WTC11 (cell line): ENCODE results near the gene SMYD3. TPM values are rescaled to one million over a fixed set of nuclear protein-coding genes. Genes with fewer than 3 reads are reported as not detected.

Source experiments
- ATAC-seq: fragments of 200-7000 bp; cut with Tn5 transposase; 2 replicates; pipeline ENCODE4 v1.10.0; 2021; ENCODE audit warnings: mild to moderate bottlenecking, moderate library complexity
- CTCF ChIA-PET: fragments of 300-600 bp; sonication (Branson Sonifier 250); formaldehyde crosslinking; loops from one replicate; lab custom pipeline; 2021; ENCODE audit warnings: antibody characterized with exemption; lab: Charles Lee
- POLR2A ChIA-PET: fragments of 350-600 bp; sonication (Branson Sonifier 250); formaldehyde crosslinking; loops from one replicate; lab custom pipeline; 2021; ENCODE audit warnings: antibody characterized with exemption; lab: Charles Lee
- DNase-seq: peaks from one replicate; pipeline ENCODE4 v3.0.0; 2021; ENCODE audit warnings: low spot score
- H3K27ac Mint-ChIP-seq: 2 replicates; pipeline ENCODE4 v1.8.0; 2021; ENCODE audit warnings: mixed read lengths
- H3K27me3 Mint-ChIP-seq: 2 replicates; pipeline ENCODE4 v1.8.0; 2021; ENCODE audit warnings: low read depth, mild to moderate bottlenecking, moderate library complexity, mixed read lengths
- H3K36me3 Mint-ChIP-seq: 2 replicates; pipeline ENCODE4 v1.8.0; 2021; ENCODE audit warnings: mixed read lengths
- H3K4me1 Mint-ChIP-seq: 2 replicates; pipeline ENCODE4 v1.8.0; 2022; ENCODE audit warnings: mixed read lengths
- H3K4me3 Mint-ChIP-seq: 2 replicates; pipeline ENCODE4 v1.8.0; 2021; ENCODE audit warnings: mild to moderate bottlenecking, moderate library complexity, mixed read lengths
- H3K9me3 Mint-ChIP-seq: 2 replicates; pipeline ENCODE4 v1.8.0; 2021; ENCODE audit warnings: mixed read lengths
- CBFB ChIP-seq: sonication (generic); formaldehyde crosslinking; IDR thresholded peaks from 2 replicates; pipeline ENCODE4 v1.8.1; 2022; ENCODE audit warnings: mild to moderate bottlenecking, low read depth, missing genetic modification reagents
- ELF4 ChIP-seq: sonication (generic); formaldehyde crosslinking; IDR thresholded peaks from 2 replicates; pipeline ENCODE4 v1.8.1; 2022; ENCODE audit warnings: low read depth, mild to moderate bottlenecking, moderate library complexity, missing genetic modification reagents
- GRHL2 ChIP-seq: fragments of 250-450 bp; sonication (Bioruptor Pico); IDR thresholded peaks from 2 replicates; pipeline ENCODE4 v1.8.0; 2022; ENCODE audit warnings: mild to moderate bottlenecking, moderate library complexity; ENCODE audit not compliant: insufficient replicate concordance, severe bottlenecking
- JAZF1 ChIP-seq: fragments of 250-450 bp; sonication (Bioruptor Pico); IDR thresholded peaks from 2 replicates; pipeline ENCODE4 v1.9.0; 2021; ENCODE audit warnings: moderate library complexity, mild to moderate bottlenecking, inconsistent platforms
- KAT7 ChIP-seq: sonication (generic); formaldehyde crosslinking; IDR thresholded peaks from 2 replicates; pipeline ENCODE4 v1.8.1; 2023; ENCODE audit warnings: missing genetic modification reagents, mild to moderate bottlenecking, borderline replicate concordance
- NFATC4 ChIP-seq: fragments of 250-450 bp; sonication (Bioruptor Pico); IDR thresholded peaks from 2 replicates; pipeline ENCODE4 v1.9.0; 2021; ENCODE audit warnings: mild to moderate bottlenecking
- NR3C1 ChIP-seq: sonication (generic); formaldehyde crosslinking; conservative IDR thresholded peaks from 2 replicates; pipeline ENCODE4 v1.8.1; 2023; ENCODE audit warnings: low read depth, mild to moderate bottlenecking, missing genetic modification reagents
- RORB ChIP-seq: fragments of 250-450 bp; sonication (Bioruptor Pico); IDR thresholded peaks from 2 replicates; pipeline ENCODE4 v1.9.0; 2021; ENCODE audit warnings: mild to moderate bottlenecking
- TEAD4 ChIP-seq: sonication (generic); formaldehyde crosslinking; IDR thresholded peaks from 2 replicates; pipeline ENCODE4 v1.8.0; 2022; ENCODE audit warnings: mild to moderate bottlenecking, missing genetic modification reagents
- ZNF121 ChIP-seq: sonication (generic); formaldehyde crosslinking; IDR thresholded peaks from 2 replicates; pipeline ENCODE4 v1.8.0; 2023; ENCODE audit warnings: missing genetic modification reagents
- total RNA-seq: library from RNA; stranded (reverse); gene quantifications from 3 replicates; pipeline ENCODE4 v1.2.3, GENCODE V29; 2021
- TF ChIP-seq, protein P1 (sequence below): fragments of 250-450 bp; sonication (Bioruptor Pico); IDR thresholded peaks from 2 replicates; pipeline ENCODE4 v1.9.0; 2021; ENCODE audit warnings: mild to moderate bottlenecking, borderline replicate concordance
- TF ChIP-seq, protein P2 (sequence below): sonication (generic); formaldehyde crosslinking; IDR thresholded peaks from 2 replicates; pipeline ENCODE4 v1.8.0; 2022; ENCODE audit warnings: mild to moderate bottlenecking, missing genetic modification reagents
- TF ChIP-seq, protein P3 (sequence below): sonication (generic); formaldehyde crosslinking; IDR thresholded peaks from 2 replicates; pipeline ENCODE4 v1.8.0; 2022; ENCODE audit warnings: mild to moderate bottlenecking, missing genetic modification reagents
- TF ChIP-seq, protein P4 (sequence below): fragments of 250-450 bp; sonication (Bioruptor Pico); IDR thresholded peaks from 2 replicates; pipeline ENCODE4 v2.1.2; 2022; ENCODE audit warnings: mild to moderate bottlenecking, moderate library complexity

Gene SMYD3
- total RNA-seq, 1 experiment from 2014 or later: 21.4 TPM

DNA sequence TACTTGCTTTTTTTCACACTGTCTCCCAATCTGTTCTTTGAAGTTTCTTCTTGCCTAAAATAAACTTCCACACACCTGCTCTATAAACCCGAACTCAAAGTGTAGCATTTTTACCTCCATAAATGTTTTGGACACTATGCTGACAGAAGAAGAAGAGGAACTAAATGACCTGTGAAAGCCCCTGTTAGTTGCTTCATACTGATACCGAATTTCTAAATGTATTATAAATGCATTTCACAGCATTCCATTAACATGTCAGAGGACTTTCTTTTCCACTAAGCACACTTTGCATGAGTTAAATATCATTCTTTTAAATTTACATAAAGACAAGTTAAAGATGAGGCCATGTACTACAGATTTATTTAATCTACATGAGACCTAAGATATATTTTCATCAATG is 281.0 kb downstream of the SMYD3 start:
- Mint-ChIP-seq H3K27ac (no peak overlapping the region), H3K27me3 (no peaks in the 10 kb centered on the region), H3K4me3 (no peak overlapping the region), H3K4me1 (peaks cover 8% of the 10 kb centered on the region), H3K36me3 (no peaks in the 10 kb centered on the region), H3K9me3 (no peaks in the 10 kb centered on the region)
- TF ChIP-seq GRHL2 (CRISPR knock-in tag): no peak
- no peak for TF ChIP-seq NR3C1 (CRISPR knock-in tag)
- TF ChIP-seq, protein P1, sequence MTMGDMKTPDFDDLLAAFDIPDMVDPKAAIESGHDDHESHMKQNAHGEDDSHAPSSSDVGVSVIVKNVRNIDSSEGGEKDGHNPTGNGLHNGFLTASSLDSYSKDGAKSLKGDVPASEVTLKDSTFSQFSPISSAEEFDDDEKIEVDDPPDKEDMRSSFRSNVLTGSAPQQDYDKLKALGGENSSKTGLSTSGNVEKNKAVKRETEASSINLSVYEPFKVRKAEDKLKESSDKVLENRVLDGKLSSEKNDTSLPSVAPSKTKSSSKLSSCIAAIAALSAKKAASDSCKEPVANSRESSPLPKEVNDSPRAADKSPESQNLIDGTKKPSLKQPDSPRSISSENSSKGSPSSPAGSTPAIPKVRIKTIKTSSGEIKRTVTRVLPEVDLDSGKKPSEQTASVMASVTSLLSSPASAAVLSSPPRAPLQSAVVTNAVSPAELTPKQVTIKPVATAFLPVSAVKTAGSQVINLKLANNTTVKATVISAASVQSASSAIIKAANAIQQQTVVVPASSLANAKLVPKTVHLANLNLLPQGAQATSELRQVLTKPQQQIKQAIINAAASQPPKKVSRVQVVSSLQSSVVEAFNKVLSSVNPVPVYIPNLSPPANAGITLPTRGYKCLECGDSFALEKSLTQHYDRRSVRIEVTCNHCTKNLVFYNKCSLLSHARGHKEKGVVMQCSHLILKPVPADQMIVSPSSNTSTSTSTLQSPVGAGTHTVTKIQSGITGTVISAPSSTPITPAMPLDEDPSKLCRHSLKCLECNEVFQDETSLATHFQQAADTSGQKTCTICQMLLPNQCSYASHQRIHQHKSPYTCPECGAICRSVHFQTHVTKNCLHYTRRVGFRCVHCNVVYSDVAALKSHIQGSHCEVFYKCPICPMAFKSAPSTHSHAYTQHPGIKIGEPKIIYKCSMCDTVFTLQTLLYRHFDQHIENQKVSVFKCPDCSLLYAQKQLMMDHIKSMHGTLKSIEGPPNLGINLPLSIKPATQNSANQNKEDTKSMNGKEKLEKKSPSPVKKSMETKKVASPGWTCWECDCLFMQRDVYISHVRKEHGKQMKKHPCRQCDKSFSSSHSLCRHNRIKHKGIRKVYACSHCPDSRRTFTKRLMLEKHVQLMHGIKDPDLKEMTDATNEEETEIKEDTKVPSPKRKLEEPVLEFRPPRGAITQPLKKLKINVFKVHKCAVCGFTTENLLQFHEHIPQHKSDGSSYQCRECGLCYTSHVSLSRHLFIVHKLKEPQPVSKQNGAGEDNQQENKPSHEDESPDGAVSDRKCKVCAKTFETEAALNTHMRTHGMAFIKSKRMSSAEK (CRISPR knock-in tag): no peak
- TF ChIP-seq, protein P2, sequence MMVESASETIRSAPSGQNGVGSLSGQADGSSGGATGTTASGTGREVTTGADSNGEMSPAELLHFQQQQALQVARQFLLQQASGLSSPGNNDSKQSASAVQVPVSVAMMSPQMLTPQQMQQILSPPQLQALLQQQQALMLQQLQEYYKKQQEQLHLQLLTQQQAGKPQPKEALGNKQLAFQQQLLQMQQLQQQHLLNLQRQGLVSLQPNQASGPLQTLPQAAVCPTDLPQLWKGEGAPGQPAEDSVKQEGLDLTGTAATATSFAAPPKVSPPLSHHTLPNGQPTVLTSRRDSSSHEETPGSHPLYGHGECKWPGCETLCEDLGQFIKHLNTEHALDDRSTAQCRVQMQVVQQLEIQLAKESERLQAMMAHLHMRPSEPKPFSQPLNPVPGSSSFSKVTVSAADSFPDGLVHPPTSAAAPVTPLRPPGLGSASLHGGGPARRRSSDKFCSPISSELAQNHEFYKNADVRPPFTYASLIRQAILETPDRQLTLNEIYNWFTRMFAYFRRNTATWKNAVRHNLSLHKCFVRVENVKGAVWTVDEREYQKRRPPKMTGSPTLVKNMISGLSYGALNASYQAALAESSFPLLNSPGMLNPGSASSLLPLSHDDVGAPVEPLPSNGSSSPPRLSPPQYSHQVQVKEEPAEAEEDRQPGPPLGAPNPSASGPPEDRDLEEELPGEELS (CRISPR knock-in tag): no peak
- no peak for TF ChIP-seq NFATC4 (CRISPR knock-in tag)
- TF ChIP-seq ELF4 (CRISPR knock-in tag): no peak
- POLR2A ChIA-PET: no interaction called here
- DNase-seq: no peak
- ATAC-seq: no peak
- CTCF ChIA-PET: no interaction called here

DNA sequence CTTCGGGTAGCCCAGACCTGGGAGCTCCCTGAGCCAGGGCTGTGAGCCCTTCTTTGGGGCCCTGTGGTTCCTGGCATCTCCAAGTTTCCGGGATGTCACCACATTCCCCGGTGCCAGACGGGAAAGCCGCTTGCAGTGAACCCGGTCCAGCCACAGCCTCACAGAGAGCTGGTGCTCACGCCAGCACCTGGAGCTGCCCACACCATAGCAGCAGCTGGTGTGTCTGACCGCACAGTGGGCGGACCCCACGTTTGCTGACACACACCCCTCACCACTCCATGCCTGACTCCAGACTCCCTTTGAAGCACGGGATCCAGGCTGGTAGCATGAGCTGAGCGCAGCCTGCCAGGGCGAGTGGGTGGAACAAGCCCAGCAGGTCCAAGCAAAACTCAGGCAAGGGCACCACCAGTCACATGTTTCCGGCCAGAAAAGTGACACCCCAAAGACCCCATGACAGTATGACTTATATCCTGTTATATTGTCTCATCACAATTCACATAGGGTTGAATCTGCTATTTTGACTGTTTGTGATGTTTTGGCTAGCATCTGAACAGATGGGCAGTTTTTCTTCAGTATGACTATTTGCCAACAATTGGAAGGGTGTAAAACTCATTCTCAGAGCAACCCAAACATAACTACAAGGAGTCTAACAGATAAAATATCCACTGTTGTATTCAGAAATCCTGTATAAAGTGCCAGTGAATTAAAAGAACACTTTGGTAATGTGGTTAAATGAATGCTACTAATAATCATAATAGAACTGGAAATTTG is 285.4 kb downstream of the SMYD3 start:
- peaks cover 17% of the 10 kb centered on the region for H3K4me1 Mint-ChIP-seq
- no peaks in the 10 kb centered on the region for H3K36me3 Mint-ChIP-seq
- H3K27me3 Mint-ChIP-seq: no peaks in the 10 kb centered on the region
- ATAC-seq (no peak), DNase-seq (no peak)
- TF ChIP-seq KAT7 (no peak), TEAD4 (CRISPR knock-in tag) (no peak), CBFB (CRISPR knock-in tag) (no peak), RORB (CRISPR knock-in tag) (no peak), JAZF1 (CRISPR knock-in tag) (no peak), ZNF121 (no peak)
- TF ChIP-seq, protein P3, sequence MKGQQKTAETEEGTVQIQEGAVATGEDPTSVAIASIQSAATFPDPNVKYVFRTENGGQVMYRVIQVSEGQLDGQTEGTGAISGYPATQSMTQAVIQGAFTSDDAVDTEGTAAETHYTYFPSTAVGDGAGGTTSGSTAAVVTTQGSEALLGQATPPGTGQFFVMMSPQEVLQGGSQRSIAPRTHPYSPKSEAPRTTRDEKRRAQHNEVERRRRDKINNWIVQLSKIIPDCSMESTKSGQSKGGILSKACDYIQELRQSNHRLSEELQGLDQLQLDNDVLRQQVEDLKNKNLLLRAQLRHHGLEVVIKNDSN (CRISPR knock-in tag): no peak
- TF ChIP-seq, protein P4, sequence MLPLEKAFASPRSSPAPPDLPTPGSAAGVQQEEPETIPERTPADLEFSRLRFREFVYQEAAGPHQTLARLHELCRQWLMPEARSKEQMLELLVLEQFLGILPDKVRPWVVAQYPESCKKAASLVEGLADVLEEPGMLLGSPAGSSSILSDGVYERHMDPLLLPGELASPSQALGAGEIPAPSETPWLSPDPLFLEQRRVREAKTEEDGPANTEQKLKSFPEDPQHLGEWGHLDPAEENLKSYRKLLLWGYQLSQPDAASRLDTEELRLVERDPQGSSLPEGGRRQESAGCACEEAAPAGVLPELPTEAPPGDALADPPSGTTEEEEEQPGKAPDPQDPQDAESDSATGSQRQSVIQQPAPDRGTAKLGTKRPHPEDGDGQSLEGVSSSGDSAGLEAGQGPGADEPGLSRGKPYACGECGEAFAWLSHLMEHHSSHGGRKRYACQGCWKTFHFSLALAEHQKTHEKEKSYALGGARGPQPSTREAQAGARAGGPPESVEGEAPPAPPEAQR (CRISPR knock-in tag): no peak
- H3K27ac Mint-ChIP-seq: no peak overlapping the region
- ChIA-PET CTCF (no interaction called here), POLR2A (no interaction called here)
- H3K9me3 Mint-ChIP-seq: no peaks in the 10 kb centered on the region
- H3K4me3 Mint-ChIP-seq: no peak overlapping the region
